ENCODE results near the gene CEP112. TPM values are rescaled to one million over a fixed set of nuclear protein-coding genes. Genes with fewer than 3 reads are reported as not detected.

Gene CEP112
- total RNA-seq, 1 experiment from 2014 or later, result 6.1 TPM

- H3K4me3 Mint-ChIP-seq, result no peak overlapping the region
- ATAC-seq, result no peak
- CTCF ChIA-PET, result no interaction called here
- no peaks in the 10 kb centered on the region for H3K36me3 Mint-ChIP-seq
- POLR2A ChIA-PET, result no interaction called here
- no peak overlapping the region for H3K27ac Mint-ChIP-seq
- H3K27me3 Mint-ChIP-seq (ENCODE audit: low read depth), result no peaks in the 10 kb centered on the region
- H3K9me3 Mint-ChIP-seq, result no peaks in the 10 kb centered on the region
- no peak for TF ChIP-seq TEAD1 (CRISPR knock-in tag; IDR thresholded peaks at IDR 0.05)
- no peak for TF ChIP-seq GTF2I (CRISPR knock-in tag; conservative IDR thresholded peaks at IDR 0.05)
- no peak for TF ChIP-seq MXD4 (CRISPR knock-in tag; IDR thresholded peaks at IDR 0.05; ENCODE audit: borderline replicate concordance)
- no peak for TF ChIP-seq ZNF512 (CRISPR knock-in tag; IDR thresholded peaks at IDR 0.05; ENCODE audit: borderline replicate concordance)
- no peak for TF ChIP-seq RORB (CRISPR knock-in tag; IDR thresholded peaks at IDR 0.05)
- no peak for TF ChIP-seq ZNF281 (CRISPR knock-in tag; IDR thresholded peaks at IDR 0.05)
- TF ChIP-seq CBFB (CRISPR knock-in tag; IDR thresholded peaks at IDR 0.05; ENCODE audit: low read depth), result no peak
- DNase-seq (ENCODE audit: low spot score), result no peak
- H3K4me1 Mint-ChIP-seq, result peaks cover 4% of the 10 kb centered on the region
Observed at GRCh38 chr17:65978871-65979270, 213.1 kb downstream of the CEP112 start.

- no peak for DNase-seq (ENCODE audit: low spot score)
- Mint-ChIP-seq H3K4me1 (peaks cover 4% of the 10 kb centered on the region), H3K27me3 (ENCODE audit: low read depth) (no peaks in the 10 kb centered on the region), H3K27ac (no peak overlapping the region), H3K4me3 (no peak overlapping the region), H3K9me3 (0 out of 2 replicates have a peak, but pooled peaks cover 4% of the 10 kb centered on the region), H3K36me3 (no peaks in the 10 kb centered on the region)
- CTCF ChIA-PET, result interaction anchor here (1.2 kb wide), 1 partner anchor 182 kb away, joined by 3 read pairs; no protein-coding TSS in a partner anchor
- POLR2A ChIA-PET, result no interaction called here
- no peak for ATAC-seq
- no peak for TF ChIP-seq PREB (CRISPR knock-in tag; IDR thresholded peaks at IDR 0.05; ENCODE audit: borderline replicate concordance)
- TF ChIP-seq NFATC4 (CRISPR knock-in tag; IDR thresholded peaks at IDR 0.05), result no peak
- no peak for TF ChIP-seq USF2 (CRISPR knock-in tag; IDR thresholded peaks at IDR 0.05)
- no peak for TF ChIP-seq STAT6 (CRISPR knock-in tag; conservative IDR thresholded peaks at IDR 0.05; ENCODE audit: low read depth)
- no peak for TF ChIP-seq FOXP4 (CRISPR knock-in tag; IDR thresholded peaks at IDR 0.05)
- TF ChIP-seq ZNF317 (CRISPR knock-in tag; IDR thresholded peaks at IDR 0.05; ENCODE audit: borderline replicate concordance, low read depth), result no peak
- no peak for TF ChIP-seq MAX (CRISPR knock-in tag; IDR thresholded peaks at IDR 0.05)
- no peak for TF ChIP-seq JUN (CRISPR knock-in tag; IDR thresholded peaks at IDR 0.05)
- no peak for TF ChIP-seq GTF2I (CRISPR knock-in tag; conservative IDR thresholded peaks at IDR 0.05)
- no peak for TF ChIP-seq JAZF1 (CRISPR knock-in tag; IDR thresholded peaks at IDR 0.05)
- TF ChIP-seq ZNF512 (CRISPR knock-in tag; IDR thresholded peaks at IDR 0.05; ENCODE audit: borderline replicate concordance), result no peak
- no peak for TF ChIP-seq ELF4 (CRISPR knock-in tag; IDR thresholded peaks at IDR 0.05; ENCODE audit: low read depth)
- no peak for TF ChIP-seq NFYB (CRISPR knock-in tag; conservative IDR thresholded peaks at IDR 0.05; ENCODE audit: low read depth)
- no peak for TF ChIP-seq PRRX2 (CRISPR knock-in tag; IDR thresholded peaks at IDR 0.05)
- no peak for TF ChIP-seq ZNF138 (CRISPR knock-in tag; conservative IDR thresholded peaks at IDR 0.05)
Observed at GRCh38 chr17:65977041-65977440, 214.9 kb downstream of the CEP112 start.

Measured in WTC11 (cell line).